ENCODE results near the gene CWH43.
"Not testable (repeated sequence)": the region's sequence is repeated elsewhere in the genome, so short reads cannot be mapped to it uniquely, and the experiment has no call there.

Gene CWH43

GRCh38 chr4:49032440-49033161, 46.5 kb downstream of the CWH43 start:
- Histone ChIP-seq H3K27ac (ENCODE audit: insufficient read depth in 1 of 2, low read depth in 1 of 2, low read length in 2 of 2, poor library complexity in 1 of 2, severe bottlenecking in 2 of 2) (no peak overlapping the region), H3K36me3 (ENCODE audit: control insufficient read depth in 4 of 4, insufficient read depth in 4 of 4, low read length in 3 of 4) (no peaks in the 10 kb centered on the region), H3K4me3 (ENCODE audit: control insufficient read depth in 1 of 7, extremely low read depth in 1 of 7, insufficient read depth in 4 of 7, low read depth in 2 of 7, low read length in 6 of 7) (no peak overlapping the region), H3K9me3 (ENCODE audit: control extremely low read depth in 1 of 5, control insufficient read depth in 4 of 5, insufficient read depth in 2 of 5, low read depth in 1 of 5, low read length in 4 of 5) (peaks cover 0 to 1% (median 0%) of the 10 kb centered on the region in 5 experiments), H3K27me3 (replicated peaks in 2 of 5; ENCODE audit: control insufficient read depth in 4 of 5, insufficient read depth in 5 of 5, low read length in 4 of 5) (peaks cover 3 to 17% (median 5%) of the 10 kb centered on the region in 5 experiments), H3K4me1 (ENCODE audit: control extremely low read depth in 1 of 4, control insufficient read depth in 4 of 4, insufficient read depth in 4 of 4, low read length in 3 of 4) (no peaks in the 10 kb centered on the region)
- DNase-seq: peak in 1 of 3 donors; percentile 11
- POLR2A ChIA-PET: no interaction called here
- WGBS (ENCODE audit: insufficient coverage): 55% methylated on average over 4 of the region's 11 CpGs
- CTCF ChIA-PET: no interaction called here

- peaks cover 3 to 17% (median 7%) of the 10 kb centered on the region in 5 experiments for H3K27me3 ChIP-seq (replicated peaks in 2 of 5; ENCODE audit: control insufficient read depth in 4 of 5, insufficient read depth in 5 of 5, low read length in 4 of 5)
- no peak overlapping the region for H3K27ac ChIP-seq (ENCODE audit: insufficient read depth in 1 of 2, low read depth in 1 of 2, low read length in 2 of 2, poor library complexity in 1 of 2, severe bottlenecking in 2 of 2)
- 60% methylated on average over 1 of the region's 3 CpGs for WGBS (ENCODE audit: insufficient coverage)
- no peak overlapping the region for H3K4me3 ChIP-seq (ENCODE audit: control insufficient read depth in 1 of 7, extremely low read depth in 1 of 7, insufficient read depth in 4 of 7, low read depth in 2 of 7, low read length in 6 of 7)
- H3K4me1 ChIP-seq (ENCODE audit: control extremely low read depth in 1 of 4, control insufficient read depth in 4 of 4, insufficient read depth in 4 of 4, low read length in 3 of 4): no peaks in the 10 kb centered on the region
- no peaks in the 10 kb centered on the region for H3K9me3 ChIP-seq (ENCODE audit: control extremely low read depth in 1 of 5, control insufficient read depth in 4 of 5, insufficient read depth in 2 of 5, low read depth in 1 of 5, low read length in 4 of 5)
- no peaks in the 10 kb centered on the region for H3K36me3 ChIP-seq (ENCODE audit: control insufficient read depth in 4 of 4, insufficient read depth in 4 of 4, low read length in 3 of 4)
- ChIA-PET POLR2A (no interaction called here), CTCF (no interaction called here)
- DNase-seq: no peak
Measured at GRCh38 chr4:49036528-49036927, 50.5 kb downstream of the CWH43 start.

- WGBS (ENCODE audit: insufficient coverage): 60% methylated on average over 2 of the region's 3 CpGs
- CTCF ChIA-PET: interaction anchor here (1.7 kb wide), 1 partner anchor 15 kb away, joined by 3 read pairs; no protein-coding TSS in a partner anchor
Measured at GRCh38 chr4:49044270-49044669, 58.2 kb downstream of the CWH43 start.

GRCh38 chr4:49058306-49058705, 72.2 kb downstream of the CWH43 start:
- H3K9me3 ChIP-seq (ENCODE audit: control extremely low read depth in 1 of 5, control insufficient read depth in 4 of 5, insufficient read depth in 2 of 5, low read depth in 1 of 5, low read length in 4 of 5): peaks cover 0 to 8% (median 5%) of the 10 kb centered on the region in 5 experiments
- no peak for DNase-seq
- no peaks in the 10 kb centered on the region for H3K27me3 ChIP-seq (replicated peaks in 2 of 5; ENCODE audit: control insufficient read depth in 4 of 5, insufficient read depth in 5 of 5, low read length in 4 of 5)
- CTCF ChIA-PET: no interaction called here
- H3K36me3 ChIP-seq (ENCODE audit: control insufficient read depth in 4 of 4, insufficient read depth in 4 of 4, low read length in 3 of 4): no peaks in the 10 kb centered on the region
- H3K4me1 ChIP-seq (ENCODE audit: control extremely low read depth in 1 of 4, control insufficient read depth in 4 of 4, insufficient read depth in 4 of 4, low read length in 3 of 4): no peaks in the 10 kb centered on the region
- POLR2A ChIA-PET: no interaction called here
- no peak overlapping the region for H3K27ac ChIP-seq (ENCODE audit: insufficient read depth in 1 of 2, low read depth in 1 of 2, low read length in 2 of 2, poor library complexity in 1 of 2, severe bottlenecking in 2 of 2)
- H3K4me3 ChIP-seq (ENCODE audit: control insufficient read depth in 1 of 7, extremely low read depth in 1 of 7, insufficient read depth in 4 of 7, low read depth in 2 of 7, low read length in 6 of 7): no peak overlapping the region

More at GRCh38 chr4:49044270-49044669, 58.2 kb downstream of the CWH43 start:
- no peak for DNase-seq
- Histone ChIP-seq H3K4me3 (ENCODE audit: control insufficient read depth in 1 of 7, extremely low read depth in 1 of 7, insufficient read depth in 4 of 7, low read depth in 2 of 7, low read length in 6 of 7) (no peak overlapping the region), H3K4me1 (ENCODE audit: control extremely low read depth in 1 of 4, control insufficient read depth in 4 of 4, insufficient read depth in 4 of 4, low read length in 3 of 4) (no peaks in the 10 kb centered on the region), H3K36me3 (ENCODE audit: control insufficient read depth in 4 of 4, insufficient read depth in 4 of 4, low read length in 3 of 4) (no peaks in the 10 kb centered on the region), H3K9me3 (ENCODE audit: control extremely low read depth in 1 of 5, control insufficient read depth in 4 of 5, insufficient read depth in 2 of 5, low read depth in 1 of 5, low read length in 4 of 5) (no peaks in the 10 kb centered on the region), H3K27ac (ENCODE audit: insufficient read depth in 1 of 2, low read depth in 1 of 2, low read length in 2 of 2, poor library complexity in 1 of 2, severe bottlenecking in 2 of 2) (no peak overlapping the region), H3K27me3 (replicated peaks in 2 of 5; ENCODE audit: control insufficient read depth in 4 of 5, insufficient read depth in 5 of 5, low read length in 4 of 5) (no peaks in the 10 kb centered on the region)
- POLR2A ChIA-PET: no interaction called here

- H3K4me1 ChIP-seq (ENCODE audit: control extremely low read depth in 1 of 4, control insufficient read depth in 4 of 4, insufficient read depth in 4 of 4, low read length in 3 of 4): no peaks in the 10 kb centered on the region
- POLR2A ChIA-PET: no interaction called here
- peaks cover 0 to 5% (median 3%) of the 10 kb centered on the region in 5 experiments for H3K9me3 ChIP-seq (ENCODE audit: control extremely low read depth in 1 of 5, control insufficient read depth in 4 of 5, insufficient read depth in 2 of 5, low read depth in 1 of 5, low read length in 4 of 5)
- no peaks in the 10 kb centered on the region for H3K36me3 ChIP-seq (ENCODE audit: control insufficient read depth in 4 of 4, insufficient read depth in 4 of 4, low read length in 3 of 4)
- no peak for DNase-seq
- no peaks in the 10 kb centered on the region for H3K27me3 ChIP-seq (replicated peaks in 2 of 5; ENCODE audit: control insufficient read depth in 4 of 5, insufficient read depth in 5 of 5, low read length in 4 of 5)
- WGBS (ENCODE audit: insufficient coverage): 11% methylated on average over 1 of the region's 2 CpGs
- CTCF ChIA-PET: no interaction called here
- H3K27ac ChIP-seq (ENCODE audit: insufficient read depth in 1 of 2, low read depth in 1 of 2, low read length in 2 of 2, poor library complexity in 1 of 2, severe bottlenecking in 2 of 2): no peak overlapping the region
- no peak overlapping the region for H3K4me3 ChIP-seq (ENCODE audit: control insufficient read depth in 1 of 7, extremely low read depth in 1 of 7, insufficient read depth in 4 of 7, low read depth in 2 of 7, low read length in 6 of 7)
Measured at GRCh38 chr4:49063670-49064069, 77.6 kb downstream of the CWH43 start.

GRCh38 chr4:49072196-49072595, 86.1 kb downstream of the CWH43 start:
- H3K36me3 ChIP-seq (ENCODE audit: control insufficient read depth in 4 of 4, insufficient read depth in 4 of 4, low read length in 3 of 4); DNase-seq; CTCF ChIA-PET; H3K9me3 ChIP-seq (ENCODE audit: control extremely low read depth in 1 of 5, control insufficient read depth in 4 of 5, insufficient read depth in 2 of 5, low read depth in 1 of 5, low read length in 4 of 5); H3K4me3 ChIP-seq (ENCODE audit: control insufficient read depth in 1 of 7, extremely low read depth in 1 of 7, insufficient read depth in 4 of 7, low read depth in 2 of 7, low read length in 6 of 7); POLR2A ChIA-PET; H3K4me1 ChIP-seq (ENCODE audit: control extremely low read depth in 1 of 4, control insufficient read depth in 4 of 4, insufficient read depth in 4 of 4, low read length in 3 of 4); H3K27ac ChIP-seq (ENCODE audit: insufficient read depth in 1 of 2, low read depth in 1 of 2, low read length in 2 of 2, poor library complexity in 1 of 2, severe bottlenecking in 2 of 2); H3K27me3 ChIP-seq (replicated peaks in 2 of 5; ENCODE audit: control insufficient read depth in 4 of 5, insufficient read depth in 5 of 5, low read length in 4 of 5): not testable (repeated sequence)
- WGBS (ENCODE audit: insufficient coverage): 89% methylated on average over 4 of the region's 11 CpGs

GRCh38 chr4:49091883-49092282, 105.8 kb downstream of the CWH43 start:
- H3K9me3 ChIP-seq (ENCODE audit: control extremely low read depth in 1 of 5, control insufficient read depth in 4 of 5, insufficient read depth in 2 of 5, low read depth in 1 of 5, low read length in 4 of 5): peaks cover 4 to 27% (median 21%) of the 10 kb centered on the region in 5 experiments
- 67% methylated on average over 7 of the region's 7 CpGs for WGBS (ENCODE audit: insufficient coverage)
- CTCF ChIA-PET: not testable (repeated sequence)

More at GRCh38 chr4:49091883-49092282, 105.8 kb downstream of the CWH43 start:
- H3K27ac ChIP-seq (ENCODE audit: insufficient read depth in 1 of 2, low read depth in 1 of 2, low read length in 2 of 2, poor library complexity in 1 of 2, severe bottlenecking in 2 of 2); POLR2A ChIA-PET; H3K4me1 ChIP-seq (ENCODE audit: control extremely low read depth in 1 of 4, control insufficient read depth in 4 of 4, insufficient read depth in 4 of 4, low read length in 3 of 4); H3K4me3 ChIP-seq (ENCODE audit: control insufficient read depth in 1 of 7, extremely low read depth in 1 of 7, insufficient read depth in 4 of 7, low read depth in 2 of 7, low read length in 6 of 7); H3K27me3 ChIP-seq (replicated peaks in 2 of 5; ENCODE audit: control insufficient read depth in 4 of 5, insufficient read depth in 5 of 5, low read length in 4 of 5); DNase-seq; H3K36me3 ChIP-seq (ENCODE audit: control insufficient read depth in 4 of 4, insufficient read depth in 4 of 4, low read length in 3 of 4): not testable (repeated sequence)
